WTC11 (cell line): ENCODE results near the gene COPS7A. TPM values are rescaled to one million over a fixed set of nuclear protein-coding genes. Genes with fewer than 3 reads are reported as not detected.

ENCODE experiments used
- ATAC-seq: fragments of 200-7000 bp; cut with Tn5 transposase; 2 replicates; pipeline ENCODE4 v1.10.0; 2021; ENCODE audit warnings: mild to moderate bottlenecking, moderate library complexity
- CTCF ChIA-PET: fragments of 300-600 bp; sonication (Branson Sonifier 250); formaldehyde crosslinking; loops from one replicate; lab custom pipeline; 2021; ENCODE audit warnings: antibody characterized with exemption; lab: Charles Lee
- POLR2A ChIA-PET: fragments of 350-600 bp; sonication (Branson Sonifier 250); formaldehyde crosslinking; loops from one replicate; lab custom pipeline; 2021; ENCODE audit warnings: antibody characterized with exemption; lab: Charles Lee
- DNase-seq: peaks from one replicate; pipeline ENCODE4 v3.0.0; 2021; ENCODE audit warnings: low spot score
- H3K27ac Mint-ChIP-seq: 2 replicates; pipeline ENCODE4 v1.8.0; 2021; ENCODE audit warnings: mixed read lengths
- H3K27me3 Mint-ChIP-seq: 2 replicates; pipeline ENCODE4 v1.8.0; 2021; ENCODE audit warnings: low read depth, mild to moderate bottlenecking, moderate library complexity, mixed read lengths
- H3K36me3 Mint-ChIP-seq: 2 replicates; pipeline ENCODE4 v1.8.0; 2021; ENCODE audit warnings: mixed read lengths
- H3K4me1 Mint-ChIP-seq: 2 replicates; pipeline ENCODE4 v1.8.0; 2022; ENCODE audit warnings: mixed read lengths
- H3K4me3 Mint-ChIP-seq: 2 replicates; pipeline ENCODE4 v1.8.0; 2021; ENCODE audit warnings: mild to moderate bottlenecking, moderate library complexity, mixed read lengths
- H3K9me3 Mint-ChIP-seq: 2 replicates; pipeline ENCODE4 v1.8.0; 2021; ENCODE audit warnings: mixed read lengths
- ATF2 ChIP-seq: sonication (generic); formaldehyde crosslinking; IDR thresholded peaks from 2 replicates; pipeline ENCODE4 v1.8.1; 2022; ENCODE audit warnings: low read depth, missing genetic modification reagents, borderline replicate concordance
- CBFB ChIP-seq: sonication (generic); formaldehyde crosslinking; IDR thresholded peaks from 2 replicates; pipeline ENCODE4 v1.8.1; 2022; ENCODE audit warnings: mild to moderate bottlenecking, low read depth, missing genetic modification reagents
- CREM ChIP-seq: sonication (generic); formaldehyde crosslinking; IDR thresholded peaks from 2 replicates; pipeline ENCODE4 v1.8.1; 2022; ENCODE audit warnings: mild to moderate bottlenecking, missing genetic modification reagents, moderate library complexity
- ELF4 ChIP-seq: sonication (generic); formaldehyde crosslinking; IDR thresholded peaks from 2 replicates; pipeline ENCODE4 v1.8.1; 2022; ENCODE audit warnings: low read depth, mild to moderate bottlenecking, moderate library complexity, missing genetic modification reagents
- FOXP1 ChIP-seq: sonication (generic); formaldehyde crosslinking; IDR thresholded peaks from 2 replicates; pipeline ENCODE4 v1.8.0; 2022; ENCODE audit warnings: missing genetic modification reagents, mild to moderate bottlenecking, moderate library complexity, borderline replicate concordance
- HMGA2 ChIP-seq: fragments of 250-450 bp; sonication (Bioruptor Pico); IDR thresholded peaks from 2 replicates; pipeline ENCODE4 v1.4.0; 2021; ENCODE audit warnings: mild to moderate bottlenecking, moderate library complexity
- IRF2 ChIP-seq: sonication (generic); formaldehyde crosslinking; IDR thresholded peaks from 2 replicates; pipeline ENCODE4 v1.8.0; 2022; ENCODE audit warnings: low read depth, missing genetic modification reagents, borderline replicate concordance
- KAT7 ChIP-seq: sonication (generic); formaldehyde crosslinking; IDR thresholded peaks from 2 replicates; pipeline ENCODE4 v1.8.1; 2023; ENCODE audit warnings: missing genetic modification reagents, mild to moderate bottlenecking, borderline replicate concordance
- MXD4 ChIP-seq: fragments of 250-450 bp; sonication (Bioruptor Pico); IDR thresholded peaks from 2 replicates; pipeline ENCODE4 v1.8.0; 2021; ENCODE audit warnings: mild to moderate bottlenecking, moderate library complexity, borderline replicate concordance
- NFATC4 ChIP-seq: fragments of 250-450 bp; sonication (Bioruptor Pico); IDR thresholded peaks from 2 replicates; pipeline ENCODE4 v1.9.0; 2021; ENCODE audit warnings: mild to moderate bottlenecking
- NFE2L1 ChIP-seq: sonication (generic); formaldehyde crosslinking; IDR thresholded peaks from 2 replicates; pipeline ENCODE4 v1.8.1; 2023; ENCODE audit warnings: missing genetic modification reagents
- NR1H2 ChIP-seq: sonication (generic); formaldehyde crosslinking; IDR thresholded peaks from 2 replicates; pipeline ENCODE4 v1.9.0; 2021; ENCODE audit warnings: mild to moderate bottlenecking, moderate library complexity, missing genetic modification reagents
- RORB ChIP-seq: fragments of 250-450 bp; sonication (Bioruptor Pico); IDR thresholded peaks from 2 replicates; pipeline ENCODE4 v1.9.0; 2021; ENCODE audit warnings: mild to moderate bottlenecking
- TCF7 ChIP-seq: sonication (generic); formaldehyde crosslinking; IDR thresholded peaks from 2 replicates; pipeline ENCODE4 v1.8.0; 2022; ENCODE audit warnings: mild to moderate bottlenecking, low read depth, missing genetic modification reagents, moderate library complexity
- TEAD1 ChIP-seq: sonication (generic); formaldehyde crosslinking; IDR thresholded peaks from 2 replicates; pipeline ENCODE4 v1.8.0; 2022; ENCODE audit warnings: mild to moderate bottlenecking, missing genetic modification reagents
- ZBTB43 ChIP-seq: sonication (generic); formaldehyde crosslinking; IDR thresholded peaks from 2 replicates; pipeline ENCODE4 v1.8.1; 2023; ENCODE audit warnings: mild to moderate bottlenecking, missing genetic modification reagents
- ZMAT4 ChIP-seq: fragments of 250-450 bp; sonication (Bioruptor Pico); IDR thresholded peaks from 2 replicates; pipeline ENCODE4 v1.9.0; 2021; ENCODE audit warnings: mild to moderate bottlenecking
- ZNF121 ChIP-seq: sonication (generic); formaldehyde crosslinking; IDR thresholded peaks from 2 replicates; pipeline ENCODE4 v1.8.0; 2023; ENCODE audit warnings: missing genetic modification reagents
- ZNF396 ChIP-seq: fragments of 250-450 bp; sonication (Bioruptor Pico); IDR thresholded peaks from 2 replicates; pipeline ENCODE4 v1.8.0; 2021; ENCODE audit warnings: mild to moderate bottlenecking, moderate library complexity, borderline replicate concordance
- ZNF532 ChIP-seq: fragments of 250-450 bp; sonication (Bioruptor Pico); IDR thresholded peaks from 2 replicates; pipeline ENCODE4 v1.9.0; 2021; ENCODE audit warnings: mild to moderate bottlenecking, borderline replicate concordance
- total RNA-seq: library from RNA; stranded (reverse); gene quantifications from 3 replicates; pipeline ENCODE4 v1.2.3, GENCODE V29; 2021
- TF ChIP-seq, protein P1 (sequence below): sonication (generic); formaldehyde crosslinking; IDR thresholded peaks from 2 replicates; pipeline ENCODE4 v1.8.1; 2022; ENCODE audit warnings: missing genetic modification reagents, borderline replicate concordance

The COPS7A gene
- total RNA-seq, 1 experiment from 2014 or later = 41.4 TPM

DNA sequence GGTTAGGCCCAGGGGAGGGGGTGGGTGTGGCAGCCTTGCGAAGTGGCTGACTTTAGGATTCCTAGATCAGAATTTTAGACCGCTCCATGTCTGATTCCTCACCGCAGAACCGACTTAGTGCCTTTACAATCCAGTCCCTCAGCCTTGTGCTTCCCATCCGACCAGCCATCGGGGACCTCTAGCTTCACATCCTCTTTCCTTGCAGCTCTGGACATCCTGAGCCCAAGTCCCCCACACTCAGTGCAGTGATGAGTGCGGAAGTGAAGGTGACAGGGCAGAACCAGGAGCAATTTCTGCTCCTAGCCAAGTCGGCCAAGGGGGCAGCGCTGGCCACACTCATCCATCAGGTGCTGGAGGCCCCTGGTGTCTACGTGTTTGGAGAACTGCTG lies 557 bp downstream of the COPS7A start (continued):
- TF ChIP-seq ZBTB43 (CRISPR knock-in tag) = 0 out of 2 replicates have a peak, but pooled peaks have one; percentile 7
- 0 out of 2 replicates have a peak, but pooled peaks have one; percentile 0 for TF ChIP-seq IRF2 (CRISPR knock-in tag)
- no peak; the same call in 1 of the 2 replicates for TF ChIP-seq TCF7 (CRISPR knock-in tag)
- TF ChIP-seq ZNF532 (CRISPR knock-in tag) = no peak
- no peak for TF ChIP-seq RORB
- TF ChIP-seq NR1H2 (CRISPR knock-in tag) = no peak

- Mint-ChIP-seq H3K27ac (no peak overlapping the region; the same call in 1 of the 2 replicates), H3K9me3 (no peaks in the 10 kb centered on the region), H3K27me3 (peaks cover 10% of the 10 kb centered on the region), H3K4me3 (peak overlapping the region; percentile 88), H3K36me3 (peaks cover 26% of the 10 kb centered on the region), H3K4me1 (peaks cover 11% of the 10 kb centered on the region)
- no peak for ATAC-seq
- no peak for DNase-seq
- POLR2A ChIA-PET = interaction anchor here (0.6 to 0.7 kb wide), 2 partner anchors 41 to 49 kb away, joined by 3 to 5 read pairs; partner anchors contain the start of gene PTMS
- TF ChIP-seq HMGA2 (no peak), ZNF396 (CRISPR knock-in tag) (no peak), CREM (CRISPR knock-in tag) (no peak), NFE2L1 (CRISPR knock-in tag) (no peak), ZMAT4 (CRISPR knock-in tag) (no peak), NFATC4 (CRISPR knock-in tag) (no peak), MXD4 (CRISPR knock-in tag) (no peak), CBFB (CRISPR knock-in tag) (no peak), ATF2 (CRISPR knock-in tag) (no peak), ELF4 (CRISPR knock-in tag) (no peak), KAT7 (CRISPR knock-in tag) (no peak), TEAD1 (CRISPR knock-in tag) (no peak), FOXP1 (CRISPR knock-in tag) (no peak), ZNF121 (CRISPR knock-in tag) (no peak)
- TF ChIP-seq, protein P1, sequence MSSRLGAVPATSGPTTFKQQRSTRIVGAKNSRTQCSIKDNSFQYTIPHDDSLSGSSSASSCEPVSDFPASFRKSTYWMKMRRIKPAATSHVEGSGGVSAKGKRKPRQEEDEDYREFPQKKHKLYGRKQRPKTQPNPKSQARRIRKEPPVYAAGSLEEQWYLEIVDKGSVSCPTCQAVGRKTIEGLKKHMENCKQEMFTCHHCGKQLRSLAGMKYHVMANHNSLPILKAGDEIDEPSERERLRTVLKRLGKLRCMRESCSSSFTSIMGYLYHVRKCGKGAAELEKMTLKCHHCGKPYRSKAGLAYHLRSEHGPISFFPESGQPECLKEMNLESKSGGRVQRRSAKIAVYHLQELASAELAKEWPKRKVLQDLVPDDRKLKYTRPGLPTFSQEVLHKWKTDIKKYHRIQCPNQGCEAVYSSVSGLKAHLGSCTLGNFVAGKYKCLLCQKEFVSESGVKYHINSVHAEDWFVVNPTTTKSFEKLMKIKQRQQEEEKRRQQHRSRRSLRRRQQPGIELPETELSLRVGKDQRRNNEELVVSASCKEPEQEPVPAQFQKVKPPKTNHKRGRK = no peak
- TF ChIP-seq, all 79 proteins: peak for 0
- CTCF ChIA-PET = interaction anchor here (2.0 to 2.4 kb wide), 3 partner anchors 28 to 110 kb away, joined by 11 to 24 read pairs (median 14); partner anchors contain the start of gene MLF2
Measured at GRCh38 chr12:6725350-6725749, 1.5 kb downstream of the COPS7A start.
